Nephron (organoid): ENCODE results near the gene SYT13.

ENCODE experiments used
- H3K27ac Mint-ChIP-seq, 3 experiments: 2 replicates each; pipeline ENCODE4 v1.8.0; 2020; ENCODE audit warnings: mixed read lengths in 3 of 3, mild to moderate bottlenecking in 2 of 3, moderate library complexity in 1 of 3
- H3K27me3 Mint-ChIP-seq: 2 replicates; pipeline ENCODE4 v1.8.0; 2021; ENCODE audit warnings: low read depth, mild to moderate bottlenecking, moderate library complexity, mixed read lengths
- H3K36me3 Mint-ChIP-seq: 2 replicates; pipeline ENCODE4 v1.8.0; 2020; ENCODE audit warnings: low read depth, mixed read lengths
- H3K4me1 Mint-ChIP-seq: 2 replicates; pipeline ENCODE4 v1.8.0; 2020; ENCODE audit warnings: mixed read lengths
- H3K4me3 Mint-ChIP-seq, 3 experiments: 2 replicates each; pipeline ENCODE4 v1.8.0; 2020; ENCODE audit warnings: mild to moderate bottlenecking in 3 of 3, mixed read lengths in 3 of 3, moderate library complexity in 2 of 3
- H3K9me3 Mint-ChIP-seq: 2 replicates; pipeline ENCODE4 v1.8.0; 2020; ENCODE audit warnings: mixed read lengths
- TF ChIP-seq, protein P1 (sequence below), 3 experiments: fragments of 200-600 bp; sonication (generic); IDR thresholded peaks; one replicate each; pipeline ENCODE4 v1.5.0; 2021; ENCODE audit warnings: antibody characterized with exemption in 3 of 3; ENCODE audit not compliant: unreplicated experiment in 3 of 3

Gene SYT13, protein sequence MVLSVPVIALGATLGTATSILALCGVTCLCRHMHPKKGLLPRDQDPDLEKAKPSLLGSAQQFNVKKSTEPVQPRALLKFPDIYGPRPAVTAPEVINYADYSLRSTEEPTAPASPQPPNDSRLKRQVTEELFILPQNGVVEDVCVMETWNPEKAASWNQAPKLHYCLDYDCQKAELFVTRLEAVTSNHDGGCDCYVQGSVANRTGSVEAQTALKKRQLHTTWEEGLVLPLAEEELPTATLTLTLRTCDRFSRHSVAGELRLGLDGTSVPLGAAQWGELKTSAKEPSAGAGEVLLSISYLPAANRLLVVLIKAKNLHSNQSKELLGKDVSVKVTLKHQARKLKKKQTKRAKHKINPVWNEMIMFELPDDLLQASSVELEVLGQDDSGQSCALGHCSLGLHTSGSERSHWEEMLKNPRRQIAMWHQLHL

DNA sequence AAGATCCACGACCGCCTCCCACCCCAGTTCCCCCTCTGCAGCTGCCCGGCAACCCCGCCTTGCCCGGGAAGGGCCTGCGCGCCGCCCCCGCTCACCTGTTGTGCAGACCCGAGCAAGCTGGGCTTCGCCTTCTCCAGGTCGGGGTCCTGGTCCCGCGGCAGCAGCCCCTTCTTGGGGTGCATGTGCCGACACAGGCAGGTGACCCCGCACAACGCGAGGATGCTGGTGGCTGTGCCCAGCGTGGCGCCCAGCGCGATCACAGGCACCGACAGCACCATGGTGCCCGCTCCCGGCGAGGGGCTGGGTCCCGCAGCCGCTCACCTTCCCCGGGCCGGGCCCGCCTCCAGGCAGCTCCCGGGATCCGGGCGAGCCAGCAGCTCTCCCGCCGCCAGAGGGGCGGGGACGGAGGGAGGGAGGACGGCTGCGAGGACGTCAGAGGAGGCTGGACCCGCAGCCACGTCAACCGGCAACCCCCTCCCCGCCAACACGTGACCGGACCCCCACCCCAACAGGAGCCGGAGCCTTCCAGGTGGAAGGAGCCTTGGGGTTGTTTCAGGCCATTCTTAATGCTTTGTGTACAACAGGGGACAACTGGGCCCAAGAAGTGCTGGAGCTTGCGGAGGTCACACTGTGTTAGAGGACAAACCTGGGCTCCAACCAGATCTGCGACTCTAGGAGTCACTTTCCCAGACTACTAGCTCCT is at the start of gene SYT13:
Gene SYT13 (minus strand): TSS at position 412 of the 703 bp plus-strand sequence. CDS start 134 bp downstream, at position 278.
- Mint-ChIP-seq H3K27ac (peak within 1 kb of the TSS in 2 of 3 experiments; percentile 24 to 38), H3K36me3 (no peaks in the 10 kb centered on the region), H3K4me3 (peak within 1 kb of the TSS; percentile 79 to 81 (median 80)), H3K27me3 (peaks cover 74% of the 10 kb centered on the region), H3K4me1 (peaks cover 19% of the 10 kb centered on the region), H3K9me3 (no peaks in the 10 kb centered on the region)
- TF ChIP-seq, protein P1, sequence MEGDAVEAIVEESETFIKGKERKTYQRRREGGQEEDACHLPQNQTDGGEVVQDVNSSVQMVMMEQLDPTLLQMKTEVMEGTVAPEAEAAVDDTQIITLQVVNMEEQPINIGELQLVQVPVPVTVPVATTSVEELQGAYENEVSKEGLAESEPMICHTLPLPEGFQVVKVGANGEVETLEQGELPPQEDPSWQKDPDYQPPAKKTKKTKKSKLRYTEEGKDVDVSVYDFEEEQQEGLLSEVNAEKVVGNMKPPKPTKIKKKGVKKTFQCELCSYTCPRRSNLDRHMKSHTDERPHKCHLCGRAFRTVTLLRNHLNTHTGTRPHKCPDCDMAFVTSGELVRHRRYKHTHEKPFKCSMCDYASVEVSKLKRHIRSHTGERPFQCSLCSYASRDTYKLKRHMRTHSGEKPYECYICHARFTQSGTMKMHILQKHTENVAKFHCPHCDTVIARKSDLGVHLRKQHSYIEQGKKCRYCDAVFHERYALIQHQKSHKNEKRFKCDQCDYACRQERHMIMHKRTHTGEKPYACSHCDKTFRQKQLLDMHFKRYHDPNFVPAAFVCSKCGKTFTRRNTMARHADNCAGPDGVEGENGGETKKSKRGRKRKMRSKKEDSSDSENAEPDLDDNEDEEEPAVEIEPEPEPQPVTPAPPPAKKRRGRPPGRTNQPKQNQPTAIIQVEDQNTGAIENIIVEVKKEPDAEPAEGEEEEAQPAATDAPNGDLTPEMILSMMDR (IDR thresholded peaks at IDR 0.05; ENCODE audit: unreplicated experiment in 3 of 3), result no peak

GRCh38 chr11:45335434-45335833 is 49.3 kb upstream of the SYT13 start:
- Mint-ChIP-seq H3K36me3 (no peaks in the 10 kb centered on the region), H3K27me3 (peaks cover 10% of the 10 kb centered on the region), H3K27ac (no peak overlapping the region), H3K4me1 (peaks cover 35% of the 10 kb centered on the region), H3K9me3 (no peaks in the 10 kb centered on the region), H3K4me3 (no peak overlapping the region)
- TF ChIP-seq, protein P1 (IDR thresholded peaks at IDR 0.05; ENCODE audit: unreplicated experiment in 3 of 3), result no peak

- H3K4me3 Mint-ChIP-seq, result no peak overlapping the region
- no peaks in the 10 kb centered on the region for H3K9me3 Mint-ChIP-seq
- TF ChIP-seq, protein P1 (IDR thresholded peaks at IDR 0.05; ENCODE audit: unreplicated experiment in 3 of 3), result no peak
- H3K36me3 Mint-ChIP-seq, result no peaks in the 10 kb centered on the region
- H3K27ac Mint-ChIP-seq, result peak overlapping the region in 1 of 3 experiments; percentile 40
- peaks cover 10% of the 10 kb centered on the region for H3K27me3 Mint-ChIP-seq
- H3K4me1 Mint-ChIP-seq, result peaks cover 29% of the 10 kb centered on the region
Measured at GRCh38 chr11:45334836-45335235, 48.7 kb upstream of the SYT13 start.

DNA sequence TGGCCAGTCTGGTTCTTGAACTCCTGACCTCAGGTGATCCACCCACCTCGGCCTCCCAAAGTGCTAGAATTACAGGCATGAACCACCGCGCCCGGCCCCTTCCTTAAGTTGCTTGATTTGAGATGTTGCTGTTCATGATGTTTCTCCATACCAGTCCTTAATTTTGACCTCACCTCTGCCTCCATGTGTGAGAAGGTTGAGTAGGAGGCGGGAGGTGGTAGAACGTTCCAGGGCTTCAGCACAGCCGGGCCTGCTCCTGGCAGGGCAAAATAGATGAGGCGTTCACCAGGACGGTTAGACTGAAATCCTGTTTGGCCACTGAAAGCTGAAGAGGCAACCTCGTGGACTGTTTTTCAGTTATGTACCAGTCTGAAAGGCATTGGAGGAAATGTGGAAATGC is 48.3 kb upstream of the SYT13 start:
- Mint-ChIP-seq H3K36me3 (no peaks in the 10 kb centered on the region), H3K27ac (peak overlapping the region in 1 of 3 experiments; percentile 40)
- TF ChIP-seq, protein P1 (IDR thresholded peaks at IDR 0.05; ENCODE audit: unreplicated experiment in 3 of 3), result no peak

GRCh38 chr11:45333001-45333971 is 47.1 kb upstream of the SYT13 start:
- peaks cover 15% of the 10 kb centered on the region for H3K27me3 Mint-ChIP-seq
- peaks cover 24% of the 10 kb centered on the region for H3K4me1 Mint-ChIP-seq
- no peaks in the 10 kb centered on the region for H3K36me3 Mint-ChIP-seq

More for the DNA sequence above, 48.3 kb upstream of the SYT13 start:
- peaks cover 26% of the 10 kb centered on the region for H3K4me1 Mint-ChIP-seq
- H3K4me3 Mint-ChIP-seq, result no peak overlapping the region
- no peaks in the 10 kb centered on the region for H3K9me3 Mint-ChIP-seq
- peaks cover 10% of the 10 kb centered on the region for H3K27me3 Mint-ChIP-seq

More at GRCh38 chr11:45333001-45333971, 47.1 kb upstream of the SYT13 start:
- Mint-ChIP-seq H3K27ac (peak overlapping the region; percentile 86 to 95 (median 93)), H3K9me3 (peaks cover 4% of the 10 kb centered on the region), H3K4me3 (peak overlapping the region in 2 of 3 experiments; percentile 46 to 58)
- TF ChIP-seq, protein P1 (IDR thresholded peaks at IDR 0.05; ENCODE audit: unreplicated experiment in 3 of 3), result no peak
